ENCODE results near the gene AMN. TPM values are rescaled to one million over a fixed set of nuclear protein-coding genes. Genes with fewer than 3 reads are reported as not detected.

The AMN gene
- total RNA-seq, 1 experiment from 2014 or later: 5.6 TPM

DNA sequence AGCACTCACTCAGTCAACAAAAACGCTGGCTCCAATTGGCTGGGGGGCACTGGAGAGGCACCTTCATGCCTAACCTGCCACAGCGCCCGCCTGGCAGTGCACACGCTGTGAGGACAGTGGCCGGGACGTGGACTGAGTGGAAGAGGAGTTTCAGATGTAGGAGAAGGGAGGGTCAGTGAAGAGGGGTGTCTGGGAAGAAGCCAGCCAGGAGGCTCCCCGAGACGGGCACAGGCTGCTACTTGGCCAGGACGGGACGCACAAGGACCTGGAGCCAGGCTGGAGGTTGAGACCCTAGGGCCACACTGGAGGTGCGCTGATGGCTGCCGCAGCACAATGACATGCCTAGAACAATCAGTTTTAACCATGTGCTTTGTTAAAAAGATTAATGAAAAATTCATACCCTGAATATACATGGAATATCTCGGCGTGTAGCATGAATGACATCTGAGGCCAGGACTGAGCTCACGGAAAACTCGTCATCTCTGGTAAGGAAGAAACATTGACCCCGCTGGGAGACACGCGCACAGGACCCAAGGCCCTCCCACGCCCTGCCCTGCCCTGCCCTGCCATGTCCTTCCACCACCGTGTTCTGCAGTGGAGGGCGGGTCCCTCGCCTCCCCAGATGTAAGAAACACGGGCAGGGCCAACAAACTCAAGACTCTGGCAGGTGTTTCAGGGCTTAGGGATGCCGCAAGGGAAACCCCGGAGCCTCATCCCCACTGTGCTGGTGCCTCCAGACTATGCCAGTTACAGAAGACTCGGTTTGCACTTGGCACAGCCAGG lies 25.0 kb downstream of the AMN start:
- no peaks in the 10 kb centered on the region for H3K27me3 ChIP-seq (replicated peaks; ENCODE audit: insufficient read depth, low read depth, low read length, poor library complexity)
- ChIA-PET POLR2A (ENCODE audit: low non-redundant PET) (no interaction called here), CTCF (no interaction called here)
- no peak for DNase-seq (ENCODE audit: low spot score)
- H3K4me1 ChIP-seq (ENCODE audit: insufficient read depth, low read length, poor library complexity, severe bottlenecking): peaks cover 20% of the 10 kb centered on the region
- no peak overlapping the region for H3K4me3 ChIP-seq (ENCODE audit: low read depth, low read length, poor library complexity, severe bottlenecking)
- peak overlapping the region; percentile 19 for H3K27ac ChIP-seq (ENCODE audit: low read depth, low read length, poor library complexity, severe bottlenecking)
- intact Hi-C loops (cut with micrococcal nuclease; ENCODE audit: unreplicated experiment): no loop called here
- no peak for TF ChIP-seq EZH2 (IDR thresholded peaks at IDR 0.05; ENCODE audit: borderline replicate concordance, low read depth, low read length, poor library complexity, severe bottlenecking)
- TF ChIP-seq, protein P1, sequence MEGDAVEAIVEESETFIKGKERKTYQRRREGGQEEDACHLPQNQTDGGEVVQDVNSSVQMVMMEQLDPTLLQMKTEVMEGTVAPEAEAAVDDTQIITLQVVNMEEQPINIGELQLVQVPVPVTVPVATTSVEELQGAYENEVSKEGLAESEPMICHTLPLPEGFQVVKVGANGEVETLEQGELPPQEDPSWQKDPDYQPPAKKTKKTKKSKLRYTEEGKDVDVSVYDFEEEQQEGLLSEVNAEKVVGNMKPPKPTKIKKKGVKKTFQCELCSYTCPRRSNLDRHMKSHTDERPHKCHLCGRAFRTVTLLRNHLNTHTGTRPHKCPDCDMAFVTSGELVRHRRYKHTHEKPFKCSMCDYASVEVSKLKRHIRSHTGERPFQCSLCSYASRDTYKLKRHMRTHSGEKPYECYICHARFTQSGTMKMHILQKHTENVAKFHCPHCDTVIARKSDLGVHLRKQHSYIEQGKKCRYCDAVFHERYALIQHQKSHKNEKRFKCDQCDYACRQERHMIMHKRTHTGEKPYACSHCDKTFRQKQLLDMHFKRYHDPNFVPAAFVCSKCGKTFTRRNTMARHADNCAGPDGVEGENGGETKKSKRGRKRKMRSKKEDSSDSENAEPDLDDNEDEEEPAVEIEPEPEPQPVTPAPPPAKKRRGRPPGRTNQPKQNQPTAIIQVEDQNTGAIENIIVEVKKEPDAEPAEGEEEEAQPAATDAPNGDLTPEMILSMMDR (conservative IDR thresholded peaks at IDR 0.05; ENCODE audit: low read depth, low read length): no peak
- H3K36me3 ChIP-seq (ENCODE audit: insufficient read depth, low read length, poor library complexity, severe bottlenecking): peaks cover 67% of the 10 kb centered on the region
- no TSS peak for BruUV-seq (replicated peaks)
- no peaks in the 10 kb centered on the region for H3K9me3 ChIP-seq (ENCODE audit: low read depth, low read length, poor library complexity, severe bottlenecking)

DNA sequence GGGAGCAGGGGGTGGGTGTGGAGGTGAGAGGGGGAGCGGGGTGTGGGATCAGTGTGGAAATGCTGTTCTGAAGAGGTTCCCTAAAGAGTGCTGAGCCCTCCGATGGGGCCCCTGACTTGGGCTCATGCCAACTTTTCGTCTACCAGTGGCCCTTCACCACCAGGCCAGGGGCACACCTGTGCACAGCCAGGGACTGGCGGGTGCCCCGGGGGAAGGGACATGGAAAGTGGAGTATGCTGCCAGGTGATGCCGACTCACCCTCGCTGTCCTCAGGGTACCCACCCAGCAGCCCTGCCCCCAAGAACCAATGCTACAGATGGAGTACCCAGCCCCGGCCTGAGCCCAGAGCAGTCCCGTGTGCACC lies 26.2 kb downstream of the AMN start:
- ChIA-PET POLR2A (ENCODE audit: low non-redundant PET) (no interaction called here), CTCF (no interaction called here)

DNA sequence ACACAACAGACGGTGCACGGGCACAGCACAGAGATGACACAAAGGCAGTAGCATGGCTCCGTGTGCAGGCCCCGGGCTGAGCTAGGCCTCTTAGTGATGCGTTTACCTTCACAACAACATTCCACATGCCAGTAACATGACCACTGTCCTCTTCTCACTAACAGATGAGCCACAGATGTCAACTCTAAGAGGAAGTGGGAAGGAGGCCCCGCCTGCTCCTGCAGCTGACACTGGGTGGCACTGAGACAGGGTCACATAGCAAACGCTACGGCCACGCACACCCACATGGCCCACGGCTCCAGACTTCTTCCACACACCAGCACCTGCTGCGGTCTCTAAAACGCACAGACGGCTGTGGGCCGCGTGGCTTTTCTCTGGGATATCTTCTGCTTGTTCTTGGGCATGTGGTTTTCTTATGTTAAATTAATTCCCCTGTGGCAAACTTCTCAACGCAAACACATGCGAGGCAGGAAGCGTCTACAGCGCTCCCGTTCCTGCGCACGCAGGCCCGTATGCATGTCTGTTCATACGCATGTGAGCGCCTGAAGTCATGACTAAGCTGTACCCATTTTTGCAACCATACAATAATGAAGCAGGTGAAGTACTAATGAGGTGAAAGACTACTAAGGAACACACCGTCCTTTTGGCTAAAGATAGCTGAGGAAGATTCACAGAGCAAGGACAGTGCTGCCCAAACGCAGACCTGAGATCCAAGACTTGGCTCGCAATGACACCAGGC lies 26.8 kb downstream of the AMN start:
- peaks cover 20% of the 10 kb centered on the region for H3K4me1 ChIP-seq (ENCODE audit: insufficient read depth, low read length, poor library complexity, severe bottlenecking)
- intact Hi-C loops (cut with micrococcal nuclease; ENCODE audit: unreplicated experiment): no loop called here
- no peak for TF ChIP-seq EZH2 (IDR thresholded peaks at IDR 0.05; ENCODE audit: borderline replicate concordance, low read depth, low read length, poor library complexity, severe bottlenecking)
- TF ChIP-seq, protein P1 (conservative IDR thresholded peaks at IDR 0.05; ENCODE audit: low read depth, low read length): no peak
- ChIA-PET CTCF (no interaction called here), POLR2A (ENCODE audit: low non-redundant PET) (no interaction called here)
- DNase-seq (ENCODE audit: low spot score): no peak
- no peak overlapping the region for H3K4me3 ChIP-seq (ENCODE audit: low read depth, low read length, poor library complexity, severe bottlenecking)
- no peaks in the 10 kb centered on the region for H3K27me3 ChIP-seq (replicated peaks; ENCODE audit: insufficient read depth, low read depth, low read length, poor library complexity)
- H3K9me3 ChIP-seq (ENCODE audit: low read depth, low read length, poor library complexity, severe bottlenecking): no peaks in the 10 kb centered on the region
- peaks cover 60% of the 10 kb centered on the region for H3K36me3 ChIP-seq (ENCODE audit: insufficient read depth, low read length, poor library complexity, severe bottlenecking)
- no TSS peak for BruUV-seq (replicated peaks)
- no peak overlapping the region for H3K27ac ChIP-seq (ENCODE audit: low read depth, low read length, poor library complexity, severe bottlenecking)

More for the DNA sequence above, 26.2 kb downstream of the AMN start:
- no TSS peak for BruUV-seq (replicated peaks)
- H3K4me1 ChIP-seq (ENCODE audit: insufficient read depth, low read length, poor library complexity, severe bottlenecking): peaks cover 20% of the 10 kb centered on the region
- H3K9me3 ChIP-seq (ENCODE audit: low read depth, low read length, poor library complexity, severe bottlenecking): no peaks in the 10 kb centered on the region
- no peak overlapping the region for H3K27ac ChIP-seq (ENCODE audit: low read depth, low read length, poor library complexity, severe bottlenecking)
- DNase-seq (ENCODE audit: low spot score): no peak
- no peak overlapping the region for H3K4me3 ChIP-seq (ENCODE audit: low read depth, low read length, poor library complexity, severe bottlenecking)
- H3K27me3 ChIP-seq (replicated peaks; ENCODE audit: insufficient read depth, low read depth, low read length, poor library complexity): no peaks in the 10 kb centered on the region
- peaks cover 64% of the 10 kb centered on the region for H3K36me3 ChIP-seq (ENCODE audit: insufficient read depth, low read length, poor library complexity, severe bottlenecking)
- TF ChIP-seq, protein P1 (conservative IDR thresholded peaks at IDR 0.05; ENCODE audit: low read depth, low read length): no peak
- no peak for TF ChIP-seq EZH2 (IDR thresholded peaks at IDR 0.05; ENCODE audit: borderline replicate concordance, low read depth, low read length, poor library complexity, severe bottlenecking)
- intact Hi-C loops (cut with micrococcal nuclease; ENCODE audit: unreplicated experiment): no loop called here

Measured in A673 (cell line).